SK-N-MC (cell line): Measurements from ENCODE around the gene DDX4.

ENCODE experiments used
- DNase-seq: peaks from one replicate; pipeline ENCODE4 v3.0.0-alpha.2; 2011; ENCODE audit warnings: low read depth, low spot score
- H3K27ac ChIP-seq: fragments of 200-600 bp; sonication (generic); 2 replicates; pipeline ENCODE4 v1.5.1; 2016; ENCODE audit warnings: mixed run types
- H3K36me3 ChIP-seq: fragments of 200-600 bp; sonication (generic); 2 replicates; pipeline ENCODE4 v1.6.1; 2017; ENCODE audit warnings: antibody characterized with exemption, low read length, mixed read lengths; ENCODE audit not compliant: insufficient read depth
- H3K4me3 ChIP-seq: fragments of 200-600 bp; sonication (generic); 2 replicates; pipeline ENCODE4 v1.5.1; 2016
- H3K9ac ChIP-seq: fragments of 200-600 bp; sonication (generic); 2 replicates; pipeline ENCODE4 v1.8.0; 2017; ENCODE audit warnings: mixed run types, mixed read lengths; ENCODE audit not compliant: insufficient read length
- H3K9me3 ChIP-seq: fragments of 200-600 bp; sonication (generic); 2 replicates; pipeline ENCODE4 v1.6.1; 2017; ENCODE audit warnings: low read depth, mild to moderate bottlenecking, antibody characterized with exemption, low read length, moderate library complexity, mixed read lengths
- EZH2 ChIP-seq: fragments of 200-600 bp; sonication (generic); IDR thresholded peaks from one replicate; pipeline ENCODE4 v1.6.1; 2017; ENCODE audit warnings: antibody characterized with exemption
- FOXP2 ChIP-seq: optimal IDR thresholded peaks from 2 replicates; pipeline ENCODE3; 2011; ENCODE audit warnings: mild to moderate bottlenecking, moderate library complexity; ENCODE audit not compliant: insufficient read depth; ENCODE audit errors: extremely low read length, control extremely low read depth
- POLR2AphosphoS5 ChIP-seq: IDR thresholded peaks from 2 replicates; pipeline ENCODE4 v1.6.1; 2012; ENCODE audit warnings: mild to moderate bottlenecking, low read depth, low read length, borderline replicate concordance

The DDX4 gene

DNA sequence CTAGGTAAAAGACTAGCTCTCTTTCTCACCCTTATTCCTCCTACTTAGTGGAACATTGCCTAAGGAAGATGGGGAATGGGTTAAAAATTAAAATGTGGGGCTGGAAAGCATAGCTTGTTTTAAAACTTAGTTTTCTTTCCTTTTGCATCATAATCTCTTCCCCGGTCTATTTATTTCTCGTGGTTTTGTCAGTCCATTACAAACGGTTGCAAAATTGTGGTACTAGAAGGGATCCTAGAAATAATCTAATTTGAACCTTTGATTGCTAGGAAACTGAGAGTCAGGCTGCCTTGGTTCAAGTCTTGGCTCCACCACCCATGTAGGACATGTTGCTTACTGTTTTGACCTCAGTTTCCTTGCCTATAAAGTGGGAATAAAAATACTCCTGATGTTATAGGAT lies 114.6 kb downstream of the DDX4 start:
- no peaks in the 10 kb centered on the region for H3K36me3 ChIP-seq
- no peaks in the 10 kb centered on the region for H3K9me3 ChIP-seq
- H3K4me3 ChIP-seq: no peak overlapping the region
- TF ChIP-seq EZH2: no peak
- TF ChIP-seq FOXP2: no peak
- TF ChIP-seq POLR2AphosphoS5: no peak
- H3K27ac ChIP-seq: no peak overlapping the region
- H3K9ac ChIP-seq: no peak overlapping the region
- DNase-seq: no peak

DNA sequence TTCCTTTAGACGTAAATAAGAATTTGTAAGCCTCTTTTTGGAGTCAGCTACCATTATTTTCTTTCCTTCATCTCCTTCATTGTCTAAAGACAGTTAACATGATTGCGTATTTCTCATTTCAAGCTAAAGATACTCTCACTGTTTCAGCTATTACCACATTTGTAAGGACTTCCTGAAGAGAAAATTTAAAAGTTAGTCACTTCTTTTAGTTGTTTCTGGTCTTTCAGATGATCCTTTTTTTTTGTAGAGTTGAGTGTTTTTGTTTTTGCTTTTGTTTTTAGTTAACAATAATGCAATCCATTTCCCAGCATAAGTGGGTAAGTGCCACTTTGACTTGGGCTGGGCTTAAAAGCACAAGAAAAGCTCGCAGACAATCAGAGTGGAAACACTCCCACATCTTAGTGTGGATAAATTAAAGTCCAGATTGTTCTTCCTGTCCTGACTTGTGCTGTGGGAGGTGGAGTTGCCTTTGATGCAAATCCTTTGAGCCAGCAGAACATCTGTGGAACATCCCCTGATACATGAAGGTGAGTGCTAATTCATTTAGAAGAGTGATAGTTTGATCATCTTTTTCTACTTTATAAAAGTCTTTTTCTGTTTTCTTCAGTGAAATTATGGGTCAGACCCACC lies 115.3 kb downstream of the DDX4 start:
- no peaks in the 10 kb centered on the region for H3K9me3 ChIP-seq
- no peak overlapping the region for H3K9ac ChIP-seq
- no peak for DNase-seq
- H3K4me3 ChIP-seq: no peak overlapping the region
- no peak for TF ChIP-seq POLR2AphosphoS5
- no peak for TF ChIP-seq FOXP2
- TF ChIP-seq EZH2: no peak
- no peak overlapping the region for H3K27ac ChIP-seq
- H3K36me3 ChIP-seq: no peaks in the 10 kb centered on the region

DNA sequence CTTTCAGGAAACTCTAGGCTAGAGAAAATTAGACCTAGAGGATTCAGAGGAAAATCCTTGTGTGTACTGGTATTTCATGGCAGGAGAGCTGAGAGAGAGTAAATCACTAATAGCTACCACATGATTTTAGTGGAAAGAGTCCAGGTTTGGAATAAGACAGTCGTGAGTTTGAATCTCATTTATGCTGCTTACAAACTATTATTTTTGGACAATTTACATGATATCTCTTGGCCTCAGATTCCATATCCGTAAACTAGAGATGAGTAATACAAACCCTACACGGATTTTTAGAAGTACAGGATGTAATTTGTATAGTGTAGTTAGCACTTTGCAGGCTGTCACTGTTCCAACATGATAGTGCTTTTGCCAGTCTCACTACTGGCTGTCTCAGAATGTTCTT lies 116.0 kb downstream of the DDX4 start:
- TF ChIP-seq EZH2: no peak
- no peak for TF ChIP-seq FOXP2
- TF ChIP-seq POLR2AphosphoS5: no peak
- H3K4me3 ChIP-seq: no peak overlapping the region
- no peak overlapping the region for H3K27ac ChIP-seq
- DNase-seq: no peak
- no peaks in the 10 kb centered on the region for H3K9me3 ChIP-seq
- H3K36me3 ChIP-seq: no peaks in the 10 kb centered on the region
- H3K9ac ChIP-seq: no peak overlapping the region

DNA sequence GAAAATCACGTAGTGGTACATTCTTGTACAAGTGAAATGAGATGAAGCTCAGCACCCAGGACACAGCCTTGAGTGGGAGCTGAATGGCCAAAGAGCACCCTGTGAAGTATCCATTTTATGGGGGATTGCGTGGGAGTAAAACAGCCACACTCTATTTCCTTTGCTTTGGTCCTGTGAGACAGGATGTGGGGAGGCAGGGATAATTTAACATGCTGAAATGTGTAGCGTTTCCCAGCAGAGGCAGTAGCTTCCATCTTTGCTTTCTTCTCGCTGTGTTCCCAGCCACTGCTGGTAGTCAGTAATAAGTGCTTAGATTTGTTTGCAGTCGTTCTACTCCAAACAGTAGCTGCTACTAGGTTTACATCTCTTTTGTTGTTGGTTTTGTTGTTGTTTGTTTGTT lies 117.6 kb downstream of the DDX4 start:
- Histone ChIP-seq H3K36me3 (no peaks in the 10 kb centered on the region), H3K9me3 (no peaks in the 10 kb centered on the region), H3K4me3 (no peak overlapping the region), H3K27ac (no peak overlapping the region), H3K9ac (no peak overlapping the region)
- DNase-seq: no peak
- no peak for TF ChIP-seq EZH2
- TF ChIP-seq FOXP2: no peak
- TF ChIP-seq POLR2AphosphoS5: no peak

DNA sequence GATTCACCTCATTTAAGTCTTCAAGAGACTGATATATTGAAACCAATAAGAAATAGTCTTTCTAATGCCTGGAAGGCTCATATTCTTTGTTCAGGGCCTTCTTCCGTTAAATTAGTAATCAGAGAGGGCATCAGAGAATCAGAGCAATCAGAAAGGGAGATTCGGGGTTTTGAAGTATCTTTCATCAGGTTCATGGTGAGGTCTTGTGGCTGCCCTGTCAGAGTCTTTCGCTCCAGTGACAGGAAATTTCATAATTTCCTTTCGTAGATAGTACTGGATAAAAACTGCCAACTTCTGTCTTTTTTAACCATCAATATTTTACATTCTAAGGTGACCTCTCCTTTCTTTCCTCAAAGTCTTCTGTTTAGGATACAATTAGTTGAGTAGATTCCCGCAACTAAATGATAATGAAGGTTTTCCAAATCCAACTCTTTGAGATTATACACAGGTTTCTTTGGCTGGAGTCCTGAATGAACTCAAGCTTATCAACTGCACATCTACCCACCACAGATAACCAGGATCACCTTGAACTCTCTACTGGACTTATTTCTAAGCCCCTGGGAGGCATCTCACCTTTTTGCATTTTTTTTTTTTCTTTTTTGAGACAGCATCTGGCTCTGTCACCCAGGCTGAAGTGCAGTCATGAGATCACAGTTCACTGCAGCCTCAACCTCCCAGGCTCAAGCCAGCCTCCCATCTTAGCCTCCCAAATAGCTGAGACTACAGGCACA lies 118.8 kb downstream of the DDX4 start:
- no peaks in the 10 kb centered on the region for H3K36me3 ChIP-seq
- H3K9ac ChIP-seq: no peak overlapping the region
- H3K4me3 ChIP-seq: no peak overlapping the region
- TF ChIP-seq FOXP2: no peak
- no peak for TF ChIP-seq EZH2
- TF ChIP-seq POLR2AphosphoS5: no peak
- no peak overlapping the region for H3K27ac ChIP-seq
- no peaks in the 10 kb centered on the region for H3K9me3 ChIP-seq
- DNase-seq: no peak

DNA sequence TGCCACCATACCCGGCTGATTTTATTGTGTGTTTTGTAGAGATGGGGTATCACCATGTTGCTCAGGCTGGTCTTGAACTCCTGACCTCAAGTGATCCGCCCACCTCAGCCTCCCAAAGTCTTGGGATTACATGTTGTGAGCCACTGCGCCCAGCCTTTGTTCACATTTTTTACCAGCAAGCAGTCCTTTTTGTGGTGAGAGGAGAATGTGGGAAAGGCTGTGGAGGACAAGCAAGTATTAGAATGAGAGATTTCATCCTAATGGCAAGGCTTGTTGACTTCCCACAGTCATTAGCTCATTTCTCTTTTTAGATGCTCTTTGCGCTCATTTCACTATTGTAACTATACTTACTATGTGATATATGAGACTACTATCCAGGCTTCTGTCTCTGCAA lies 119.4 kb downstream of the DDX4 start:
- Histone ChIP-seq H3K27ac (no peak overlapping the region), H3K36me3 (no peaks in the 10 kb centered on the region), H3K9ac (no peak overlapping the region), H3K4me3 (no peak overlapping the region), H3K9me3 (no peaks in the 10 kb centered on the region)
- TF ChIP-seq EZH2 (no peak), POLR2AphosphoS5 (no peak), FOXP2 (no peak)
- DNase-seq: no peak

DNA sequence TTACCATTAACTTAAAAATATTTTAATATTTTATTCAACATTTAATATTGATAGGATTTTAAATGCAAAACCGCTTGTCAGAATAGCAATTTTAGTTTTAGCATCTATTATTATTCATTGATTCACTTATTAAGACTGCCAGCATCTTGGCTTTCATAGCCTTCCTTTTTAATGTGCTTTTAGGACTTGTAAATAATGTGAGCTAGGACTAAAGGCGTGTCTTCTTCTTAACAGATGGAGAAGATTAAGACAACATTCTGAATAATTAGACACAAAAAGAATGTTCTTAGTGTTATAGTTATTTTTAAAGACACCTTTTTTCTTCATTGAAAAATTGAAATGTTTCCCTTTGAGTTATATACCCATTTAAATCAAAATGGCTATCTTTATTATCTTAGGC lies 120.2 kb downstream of the DDX4 start:
- no peak overlapping the region for H3K27ac ChIP-seq
- H3K4me3 ChIP-seq: no peak overlapping the region
- no peaks in the 10 kb centered on the region for H3K9me3 ChIP-seq
- H3K9ac ChIP-seq: no peak overlapping the region
- no peak for DNase-seq
- no peaks in the 10 kb centered on the region for H3K36me3 ChIP-seq
- TF ChIP-seq FOXP2 (no peak), POLR2AphosphoS5 (no peak), EZH2 (no peak)

DNA sequence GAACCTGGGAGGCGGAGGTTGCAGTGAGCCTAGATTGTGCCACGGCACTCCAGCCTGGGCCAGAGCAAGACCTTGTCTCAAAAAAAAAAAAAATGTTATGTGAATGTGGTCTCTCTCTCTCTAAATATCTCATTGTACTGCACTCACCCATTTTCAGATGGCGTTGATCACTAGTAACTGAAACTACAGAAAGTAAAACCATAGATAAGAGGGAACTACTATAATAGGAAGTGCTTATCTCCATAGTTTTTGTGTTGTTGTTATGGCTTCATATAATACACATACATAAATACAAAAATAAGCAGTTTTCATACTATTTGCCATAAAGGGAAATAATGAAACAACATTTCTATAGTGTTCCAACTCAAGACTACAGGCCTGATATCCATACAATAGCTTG lies 122.4 kb downstream of the DDX4 start:
- no peak for DNase-seq

More for the DNA sequence above, 122.4 kb downstream of the DDX4 start:
- no peak overlapping the region for H3K27ac ChIP-seq
- H3K9ac ChIP-seq: no peak overlapping the region
- H3K36me3 ChIP-seq: no peaks in the 10 kb centered on the region
- no peak for TF ChIP-seq EZH2
- no peak for TF ChIP-seq FOXP2
- no peak for TF ChIP-seq POLR2AphosphoS5
- H3K9me3 ChIP-seq: no peaks in the 10 kb centered on the region
- no peak overlapping the region for H3K4me3 ChIP-seq
